HepG2 (cell line): ENCODE measurements around the gene PRKCD. TPM values are rescaled to one million over a fixed set of nuclear protein-coding genes. Genes with fewer than 3 reads are reported as not detected.

Source experiments
- BORCS8-MEF2B ChIP-seq: sonication (generic); formaldehyde crosslinking; IDR thresholded peaks from 2 replicates; pipeline ENCODE4 v1.8.0; 2022; ENCODE audit warnings: mild to moderate bottlenecking, missing genetic modification reagents
- DPF2 ChIP-seq: sonication (generic); formaldehyde crosslinking; IDR thresholded peaks from 2 replicates; pipeline ENCODE4 v1.4.0; 2020; ENCODE audit warnings: mild to moderate bottlenecking, low read depth, missing genetic modification reagents, borderline replicate concordance
- HNRNPK ChIP-seq: fragments of 200-400 bp; formaldehyde crosslinking; IDR thresholded peaks from 2 replicates; pipeline ENCODE4 v1.6.1; 2018; ENCODE audit warnings: low read length, low read depth, moderate library complexity, mild to moderate bottlenecking; ENCODE audit not compliant: poor library complexity, severe bottlenecking
- KAT7 ChIP-seq: IDR thresholded peaks from 2 replicates; pipeline ENCODE4 v1.6.1; 2018; ENCODE audit warnings: borderline replicate concordance, missing compliant biosample characterization
- KDM5A ChIP-seq: fragments of 200-600 bp; sonication (generic); IDR thresholded peaks from 2 replicates; pipeline ENCODE4 v1.7.0; 2018; ENCODE audit warnings: antibody characterized with exemption, mild to moderate bottlenecking, low read length, borderline replicate concordance
- KDM5B ChIP-seq: sonication (generic); formaldehyde crosslinking; IDR thresholded peaks from 2 replicates; pipeline ENCODE4 v1.4.0; 2020; ENCODE audit warnings: missing genetic modification reagents, mild to moderate bottlenecking, borderline replicate concordance
- MAZ ChIP-seq, 2 experiments: sonication (generic) in 1 of 2; formaldehyde crosslinking in 1 of 2; IDR thresholded peaks; 2 replicates each; pipeline versions ENCODE4 v1.5.0 to v1.6.1; 2012 to 2020; ENCODE audit warnings: low read depth in 2 of 2, mild to moderate bottlenecking in 2 of 2, borderline replicate concordance in 1 of 2, improper control_type of control experiment in 1 of 2, low read length in 1 of 2, missing genetic modification reagents in 1 of 2, moderate library complexity in 1 of 2
- MEIS1 ChIP-seq: sonication (generic); formaldehyde crosslinking; IDR thresholded peaks from 2 replicates; pipeline ENCODE4 v1.9.0; 2021; ENCODE audit warnings: mild to moderate bottlenecking, missing genetic modification reagents, moderate library complexity, borderline replicate concordance
- MTF2 ChIP-seq: sonication (generic); formaldehyde crosslinking; IDR thresholded peaks from 2 replicates; pipeline ENCODE4 v1.5.0; 2020; ENCODE audit warnings: missing genetic modification reagents, borderline replicate concordance
- TBX2 ChIP-seq: sonication (generic); formaldehyde crosslinking; IDR thresholded peaks from 2 replicates; pipeline ENCODE4 v1.5.0; 2020; ENCODE audit warnings: missing genetic modification reagents, mild to moderate bottlenecking, borderline replicate concordance
- ZBTB14 ChIP-seq: sonication (generic); formaldehyde crosslinking; IDR thresholded peaks from 2 replicates; pipeline ENCODE4 v1.4.0; 2020; ENCODE audit warnings: missing genetic modification reagents
- ZBTB44 ChIP-seq: sonication (generic); formaldehyde crosslinking; IDR thresholded peaks from 2 replicates; pipeline ENCODE4 v1.4.0; 2020; ENCODE audit warnings: missing genetic modification reagents
- ZFP62 ChIP-seq: sonication (generic); formaldehyde crosslinking; IDR thresholded peaks from 2 replicates; pipeline ENCODE4 v1.4.0; 2020; ENCODE audit warnings: missing genetic modification reagents
- ZFP82 ChIP-seq: sonication (generic); formaldehyde crosslinking; IDR thresholded peaks from 2 replicates; pipeline ENCODE4 v1.5.1; 2020; ENCODE audit warnings: mild to moderate bottlenecking, missing genetic modification reagents, borderline replicate concordance
- ZNF17 ChIP-seq: sonication (generic); formaldehyde crosslinking; IDR thresholded peaks from 2 replicates; pipeline ENCODE4 v1.5.0; 2020; ENCODE audit warnings: mild to moderate bottlenecking, missing genetic modification reagents
- ZNF280D ChIP-seq: sonication (generic); formaldehyde crosslinking; IDR thresholded peaks from 2 replicates; pipeline ENCODE4 v1.5.1; 2020; ENCODE audit warnings: mild to moderate bottlenecking, missing genetic modification reagents
- ZNF513 ChIP-seq: sonication (generic); formaldehyde crosslinking; conservative IDR thresholded peaks from 2 replicates; pipeline ENCODE4 v1.5.0; 2020; ENCODE audit warnings: missing genetic modification reagents
- ZNF619 ChIP-seq: sonication (generic); formaldehyde crosslinking; IDR thresholded peaks from 2 replicates; pipeline ENCODE4 v1.4.0; 2020; ENCODE audit warnings: mild to moderate bottlenecking, missing genetic modification reagents
- ZNF792 ChIP-seq: IDR thresholded peaks from 2 replicates; pipeline ENCODE4 v1.6.1; 2016
- ZSCAN29 ChIP-seq: sonication (generic); formaldehyde crosslinking; conservative IDR thresholded peaks from 2 replicates; pipeline ENCODE4 v1.4.0; 2020; ENCODE audit warnings: mild to moderate bottlenecking, missing genetic modification reagents
- polyA plus RNA-seq, 8 experiments: library from polyadenylated mRNA; depleted of rRNA in 3 of 8; stranded (reverse) in 7 of 8; unstranded in 1 of 8; fragments of >200 nt; fragmentation: Illumina TruSeq in 4 of 8; extraction: Trizol in 4 of 8; gene quantifications; 2 replicates each; pipeline versions ENCODE4 v1.2.1 to v1.2.3, GENCODE V29; 2011 to 2016; ENCODE audit warnings: low read depth in 4 of 8, missing spikeins in 1 of 8, mixed read lengths in 1 of 8; ENCODE audit not compliant: insufficient read depth in 1 of 8
- total RNA-seq, 5 experiments: library from RNA; depleted of rRNA; stranded (reverse); fragments of >200 nt; fragmentation: Illumina TruSeq; extraction: Trizol; gene quantifications; 2 replicates each; pipeline ENCODE4 v1.2.3, GENCODE V29; 2016; ENCODE audit warnings: low read depth in 1 of 5

The PRKCD gene
- total and polyA plus RNA-seq, 2 of the 13 experiments (the other 11 are each of a cell fraction or from before 2014, with no cell fraction given), result 1.6 to 40.7 TPM

GRCh38 chr3:53130179-53131061 is 30.6 kb upstream of the PRKCD start, which contains the start of gene RFT1 (continued):
- TF ChIP-seq MEIS1 (CRISPR knock-in tag), result peak; percentile 90
- TF ChIP-seq ZNF17 (CRISPR knock-in tag), result 0 out of 2 replicates have a peak, but pooled peaks have one; percentile 80
- TF ChIP-seq ZFP82 (CRISPR knock-in tag), result no peak
- peak; percentile 48; the same call in 1 of the 2 replicates for TF ChIP-seq BORCS8-MEF2B (CRISPR knock-in tag)
- TF ChIP-seq ZNF513 (CRISPR knock-in tag), result no peak
- TF ChIP-seq TBX2 (CRISPR knock-in tag), result peak; percentile 76; the same call in 1 of the 2 replicates
- TF ChIP-seq MAZ (IDR thresholded peaks at IDR 0.05; ENCODE audit: borderline replicate concordance, low read depth, low read length), result no peak; the same call in 1 of the 2 replicates
- TF ChIP-seq MAZ (CRISPR knock-in tag; IDR thresholded peaks at IDR 0.05; ENCODE audit: low read depth), result peak; percentile 69; the same call in 1 of the 2 replicates
- TF ChIP-seq KDM5B (CRISPR knock-in tag), result peak; percentile 89; the same call in 1 of the 2 replicates
- peak; percentile 61; the same call in 1 of the 2 replicates for TF ChIP-seq ZNF792 (CRISPR knock-in tag)
- no peak for TF ChIP-seq ZBTB14 (CRISPR knock-in tag)
- peak; percentile 24 for TF ChIP-seq HNRNPK
- peak; percentile 58; the same call in 1 of the 2 replicates for TF ChIP-seq ZNF280D (CRISPR knock-in tag)
- TF ChIP-seq ZSCAN29 (CRISPR knock-in tag), result peak; percentile 82; the same call in 1 of the 2 replicates
- 0 out of 2 replicates have a peak, but pooled peaks have one; percentile 34 for TF ChIP-seq ZBTB44 (CRISPR knock-in tag)
- no peak for TF ChIP-seq ZFP62 (CRISPR knock-in tag)
- 0 out of 2 replicates have a peak, but pooled peaks have one; percentile 37 for TF ChIP-seq MTF2 (CRISPR knock-in tag)
- peak; percentile 60; the same call in 1 of the 2 replicates for TF ChIP-seq KAT7 (CRISPR knock-in tag)
- TF ChIP-seq DPF2, result no peak
- no peak for TF ChIP-seq ZNF619 (CRISPR knock-in tag)
- peak; percentile 97 for TF ChIP-seq KDM5A
